H1 (cell line): Measurements from ENCODE around the gene PRKN. TPM values are rescaled to one million over a fixed set of nuclear protein-coding genes. Genes with fewer than 3 reads are reported as not detected.

Experiments
- CTCF ChIA-PET: fragments of 300-600 bp; sonication (Branson Sonifier 250); formaldehyde crosslinking; loops from one replicate; lab custom pipeline; 2021; ENCODE audit not compliant: partially characterized antibody; lab: Charles Lee
- POLR2A ChIA-PET: fragments of 300-600 bp; sonication (Branson Sonifier 250); formaldehyde crosslinking; loops from one replicate; lab custom pipeline; 2021; ENCODE audit warnings: inconsistent platforms; ENCODE audit not compliant: partially characterized antibody; lab: Charles Lee
- DNase-seq, 2 experiments: peaks; one replicate each; pipeline versions ENCODE4 v3.0.0 to v3.0.0-alpha.2; 2010 to 2022; ENCODE audit warnings: low spot score in 2 of 2, low read depth in 1 of 2, mixed read lengths in 1 of 2
- FAIRE-seq: peaks from 2 replicates; lab custom pipeline; 2011; peaks lifted over from hg19 to GRCh38; lab: Jason Lieb, UNC
- H2AFZ ChIP-seq: 2 replicates; pipeline ENCODE4 v1.8.1; 2012; ENCODE audit warnings: low read length, inconsistent platforms
- H2AK5ac ChIP-seq: 2 replicates; pipeline ENCODE4 v1.6.1; 2013; ENCODE audit warnings: low read depth, low read length
- H2BK120ac ChIP-seq: replicated peaks from 2 replicates; pipeline ENCODE3; 2013; ENCODE audit warnings: low read depth, low read length, inconsistent platforms
- H2BK12ac ChIP-seq: 2 replicates; pipeline ENCODE4 v1.6.1; 2013; ENCODE audit warnings: low read depth, low read length
- H2BK15ac ChIP-seq: 2 replicates; pipeline ENCODE4 v1.6.1; 2013; ENCODE audit warnings: low read length
- H2BK20ac ChIP-seq: 2 replicates; pipeline ENCODE4 v1.6.1; 2013; ENCODE audit warnings: low read length
- H2BK5ac ChIP-seq: 2 replicates; pipeline ENCODE4 v1.6.1; 2013; ENCODE audit warnings: low read depth, low read length
- H3K14ac ChIP-seq: 2 replicates; pipeline ENCODE4 v1.6.1; 2013; ENCODE audit warnings: inconsistent platforms; ENCODE audit not compliant: insufficient read length
- H3K18ac ChIP-seq: 2 replicates; pipeline ENCODE4 v1.6.1; 2013; ENCODE audit warnings: low read length; ENCODE audit errors: extremely low read depth
- H3K23ac ChIP-seq: 2 replicates; pipeline ENCODE4 v1.6.1; 2013; ENCODE audit warnings: inconsistent platforms; ENCODE audit not compliant: insufficient read length
- H3K23me2 ChIP-seq: 2 replicates; pipeline ENCODE4 v1.6.1; 2013; ENCODE audit warnings: low read depth, low read length
- H3K27ac ChIP-seq: 2 replicates; pipeline ENCODE4 v1.6.1; 2011; ENCODE audit warnings: low read depth, low read length, inconsistent platforms
- H3K27me3 ChIP-seq, 4 experiments: replicated peaks in 1 of 4; 1 replicate in 1 of 4; 2 replicates in 3 of 4; pipeline versions ENCODE4 v1.6.1 to v1.8.1; 2011 to 2013; ENCODE audit warnings: low read length in 3 of 4, mild to moderate bottlenecking in 3 of 4, inconsistent platforms in 2 of 4, mixed read lengths in 2 of 4, moderate library complexity in 1 of 4; ENCODE audit not compliant: control insufficient read depth in 3 of 4, insufficient read depth in 3 of 4; ENCODE audit errors: extremely low read depth in 1 of 4
- H3K36me3 ChIP-seq, 4 experiments: 2 replicates each; pipeline versions ENCODE4 v1.6.1 to v1.8.1; 2011 to 2013; ENCODE audit warnings: mild to moderate bottlenecking in 4 of 4, low read length in 3 of 4, moderate library complexity in 2 of 4, control low read depth in 1 of 4, inconsistent platforms in 1 of 4; ENCODE audit not compliant: insufficient read depth in 4 of 4, control insufficient read depth in 2 of 4
- H3K4ac ChIP-seq: replicated peaks from 2 replicates; pipeline ENCODE3; 2013; ENCODE audit warnings: low read length, low read depth, mixed read lengths, inconsistent platforms; ENCODE audit not compliant: insufficient read length
- H3K4me1 ChIP-seq, 4 experiments: replicated peaks in 1 of 4; 1 replicate in 1 of 4; 2 replicates in 3 of 4; pipeline versions ENCODE4 v1.6.1 to v1.8.1; 2011 to 2013; ENCODE audit warnings: low read length in 3 of 4, inconsistent platforms in 2 of 4, mixed read lengths in 1 of 4; ENCODE audit not compliant: insufficient read depth in 4 of 4, control insufficient read depth in 3 of 4
- H3K4me2 ChIP-seq, 2 experiments: 2 replicates each; pipeline versions ENCODE4 v1.6.1 to v1.8.1; 2011 to 2013; ENCODE audit warnings: low read depth in 2 of 2, low read length in 2 of 2, control low read depth in 1 of 2, inconsistent platforms in 1 of 2, mild to moderate bottlenecking in 1 of 2; ENCODE audit not compliant: insufficient read depth in 1 of 2
- H3K4me3 ChIP-seq, 4 experiments: fragments of 200-600, 300-600 bp in 1 of 4; sonication (generic), shearing (Covaris generic), sonication (Bioruptor Twin) in 1 of 4; 2 replicates each; pipeline versions ENCODE4 v1.5.1 to v1.8.1; 2011 to 2016; ENCODE audit warnings: low read length in 4 of 4, low read depth in 3 of 4, control low read depth in 2 of 4, inconsistent platforms in 2 of 4, mild to moderate bottlenecking in 2 of 4, mixed read lengths in 1 of 4, moderate library complexity in 1 of 4; ENCODE audit not compliant: insufficient read depth in 2 of 4; ENCODE audit errors: extremely low read depth in 1 of 4
- H3K56ac ChIP-seq: replicated peaks from 2 replicates; pipeline ENCODE3; 2013; ENCODE audit warnings: low read depth, mild to moderate bottlenecking, mixed read lengths, low read length, inconsistent platforms; ENCODE audit not compliant: insufficient read length
- H3K79me1 ChIP-seq: 2 replicates; pipeline ENCODE4 v1.6.1; 2013; ENCODE audit warnings: low read depth, low read length, control low read depth
- H3K79me2 ChIP-seq, 2 experiments: 2 replicates each; pipeline versions ENCODE4 v1.6.1 to v1.8.1; 2012 to 2013; ENCODE audit warnings: low read length in 2 of 2, mild to moderate bottlenecking in 2 of 2, inconsistent platforms in 1 of 2; ENCODE audit not compliant: insufficient read depth in 2 of 2, control insufficient read depth in 1 of 2
- H3K9ac ChIP-seq, 4 experiments: replicated peaks in 1 of 4; 1 replicate in 1 of 4; 2 replicates in 3 of 4; pipeline versions ENCODE4 v1.6.1 to v1.8.1; 2011 to 2013; ENCODE audit warnings: low read depth in 3 of 4, low read length in 3 of 4, control low read depth in 2 of 4, mild to moderate bottlenecking in 2 of 4, moderate library complexity in 2 of 4, inconsistent platforms in 1 of 4; ENCODE audit errors: extremely low read depth in 1 of 4
- H3K9me3 ChIP-seq, 2 experiments: 2 replicates each; pipeline versions ENCODE4 v1.6.1 to v1.8.1; 2012 to 2013; ENCODE audit warnings: mild to moderate bottlenecking in 2 of 2, moderate library complexity in 2 of 2, control low read depth in 1 of 2, inconsistent platforms in 1 of 2, low read depth in 1 of 2, low read length in 1 of 2, mixed read lengths in 1 of 2; ENCODE audit not compliant: insufficient read depth in 2 of 2
- H4K20me1 ChIP-seq, 2 experiments: replicated peaks in 1 of 2; 2 replicates each; pipeline versions ENCODE3 to v1.8.1; 2011 to 2013; ENCODE audit warnings: inconsistent platforms in 2 of 2, low read length in 2 of 2, mild to moderate bottlenecking in 1 of 2; ENCODE audit not compliant: insufficient read depth in 2 of 2, control insufficient read depth in 1 of 2
- H4K5ac ChIP-seq: 2 replicates; pipeline ENCODE4 v1.6.1; 2013; ENCODE audit warnings: low read length, low read depth, mixed read lengths, inconsistent platforms; ENCODE audit not compliant: insufficient read length
- H4K8ac ChIP-seq: 2 replicates; pipeline ENCODE4 v1.8.0; 2013; ENCODE audit warnings: mild to moderate bottlenecking, moderate library complexity, low read length, inconsistent platforms; ENCODE audit not compliant: insufficient read depth; ENCODE audit errors: extremely low read depth
- H4K91ac ChIP-seq: replicated peaks from 2 replicates; pipeline ENCODE3; 2013; ENCODE audit warnings: low read length, mixed read lengths, inconsistent platforms; ENCODE audit not compliant: insufficient read length
- BRCA1 ChIP-seq: IDR thresholded peaks from 2 replicates; pipeline ENCODE4 v1.6.1; 2012; ENCODE audit warnings: low read depth, low read length, improper control_type of control experiment
- E2F6 ChIP-seq: IDR thresholded peaks from 2 replicates; pipeline ENCODE4 v1.6.1; 2012; ENCODE audit warnings: inconsistent platforms
- HDAC2 ChIP-seq, 2 experiments: fragments of 300-600 bp in 1 of 2; sonication (generic) in 1 of 2; IDR thresholded peaks; 2 replicates each; pipeline ENCODE4 v1.6.1; 2011 to 2012; ENCODE audit warnings: low read depth in 2 of 2, low read length in 2 of 2, mild to moderate bottlenecking in 2 of 2, moderate library complexity in 2 of 2, borderline replicate concordance in 1 of 2, inconsistent platforms in 1 of 2
- RAD21 ChIP-seq, 2 experiments: IDR thresholded peaks in 1 of 2; conservative IDR thresholded peaks in 1 of 2; 2 replicates each; pipeline ENCODE4 v1.6.1; 2011; ENCODE audit warnings: low read depth in 2 of 2, low read length in 2 of 2, improper control_type of control experiment in 1 of 2, inconsistent platforms in 1 of 2, mild to moderate bottlenecking in 1 of 2, moderate library complexity in 1 of 2
- TCF12 ChIP-seq: IDR thresholded peaks from 2 replicates; pipeline ENCODE4 v1.6.1; 2011; ENCODE audit warnings: low read depth, mild to moderate bottlenecking, low read length
- USF2 ChIP-seq: IDR thresholded peaks from 2 replicates; pipeline ENCODE4 v1.6.1; 2011; ENCODE audit warnings: low read length, improper control_type of control experiment
- YY1 ChIP-seq: IDR thresholded peaks from 2 replicates; pipeline ENCODE4 v1.6.1; 2011; ENCODE audit warnings: low read depth, mild to moderate bottlenecking, low read length
- WGBS, 2 experiments: shearing (Covaris generic) in 1 of 2; methylation state at CpG; one replicate each; pipeline versions ENCODE4 v1.1.6 to v1.1.7; 2013 to 2015; ENCODE audit warnings: low lambda C conversion rate in 2 of 2, mixed read lengths in 2 of 2, inconsistent platforms in 1 of 2, low coverage in 1 of 2, missing lambda C conversion rate in 1 of 2; ENCODE audit not compliant: insufficient replicate concordance in 2 of 2, insufficient coverage in 1 of 2, insufficient read length in 1 of 2; ENCODE audit errors: extremely low coverage in 1 of 2, missing lambda C conversion rate in 1 of 2; 5-methylcytosine and 5-hydroxymethylcytosine counted together
- polyA plus RNA-seq, 7 experiments: library from polyadenylated mRNA; depleted of rRNA in 3 of 7; stranded (reverse) in 5 of 7; unstranded in 2 of 7; fragments of >200 nt in 5 of 7; fragments of 200-250 nt in 2 of 7; gene quantifications; 1 replicate in 5 of 7; 2 replicates in 1 of 7; 4 replicates in 1 of 7; pipeline versions ENCODE4 v1.2.1 to v1.2.3, GENCODE V29; 2011 to 2013; ENCODE audit warnings: missing spikeins in 2 of 7, mixed read lengths in 2 of 7
- total RNA-seq: library from RNA; stranded (reverse); fragmentation: NEBNext Ultra II Directional; extraction: Animal tissue kit (Norgen Biotek cat#: 25700); gene quantifications from 2 replicates; pipeline ENCODE4 v1.2.1, GENCODE V29; 2021

Gene PRKN
- total and polyA plus RNA-seq, 2 of the 8 experiments (the other 6 are each of a cell fraction or from before 2014, with no cell fraction given), result 0.13 to 0.29 TPM

- Histone ChIP-seq H3K18ac (no peak overlapping the region), H3K23ac (no peak overlapping the region), H3K56ac (no peak overlapping the region), H3K4me1 (peaks cover 0 to 10% (median 6%) of the 10 kb centered on the region in 4 experiments; a peak in 5 of 7 replicates), H4K8ac (no peak overlapping the region; the same call in 1 of the 2 replicates), H2BK120ac (no peak overlapping the region), H2BK5ac (no peak overlapping the region), H3K79me1 (no peaks in the 10 kb centered on the region), H3K27me3 (no peaks in the 10 kb centered on the region), H3K79me2 (no peaks in the 10 kb centered on the region), H4K5ac (no peak overlapping the region), H3K9ac (no peak overlapping the region), H4K91ac (no peak overlapping the region), H2AFZ (no peak overlapping the region), H2BK20ac (no peak overlapping the region), H3K36me3 (no peaks in the 10 kb centered on the region), H2BK15ac (no peak overlapping the region), H4K20me1 (no peaks in the 10 kb centered on the region), H3K4me3 (no peak overlapping the region), H3K14ac (no peak overlapping the region), H3K9me3 (no peaks in the 10 kb centered on the region), H3K23me2 (no peaks in the 10 kb centered on the region), H3K4ac (no peak overlapping the region), H3K27ac (no peak overlapping the region), H3K4me2 (peak overlapping the region; percentile 38 to 39; a peak in 3 of 4 replicates), H2AK5ac (no peak overlapping the region), H2BK12ac (no peak overlapping the region)
- no peak for TF ChIP-seq BRCA1
- no peak for TF ChIP-seq TCF12
- TF ChIP-seq HDAC2 (IDR thresholded peaks at IDR 0.05; ENCODE audit: borderline replicate concordance in 1 of 2, low read depth in 2 of 2, low read length in 2 of 2), result no peak
- TF ChIP-seq YY1, result no peak
- TF ChIP-seq E2F6, result no peak
- no peak for TF ChIP-seq RAD21 (IDR thresholded peaks at IDR 0.05 in 1 of 2, conservative IDR thresholded peaks at IDR 0.05 in 1 of 2; ENCODE audit: low read depth in 2 of 2, low read length in 2 of 2)
- no peak for TF ChIP-seq USF2
- CTCF ChIA-PET, result interaction anchor here (1.1 kb wide), 1 partner anchor 9 kb away, joined by 5 read pairs; no protein-coding TSS in a partner anchor
- FAIRE-seq, result no peak
- no peak for DNase-seq
- WGBS, 2 experiments, result 24% methylated on average over 4 of the region's 4 CpGs; no CpG with 5 or more reads in 1 of the 2 experiments
- POLR2A ChIA-PET, result no interaction called here
These were observed 763.8 kb downstream of the PRKN start for GRCh38 chr6:161963634-161964234.
